Natural killer cell (primary cell): Measurements from ENCODE around the gene NFX1. TPM values are rescaled to one million over a fixed set of nuclear protein-coding genes. Genes with fewer than 3 reads are reported as not detected.

Experiments used
- ATAC-seq, 3 donors: fragments of 150-1000 bp in 2 of 3; fragments of 200-7000 bp in 1 of 3; cut with Tn5 transposase; 1 replicate in 1 of 3; 2 replicates in 2 of 3; pipeline ENCODE4 v1.10.0; 2021; ENCODE audit warnings: mild to moderate bottlenecking in 2 of 3, moderate library complexity in 2 of 3
- DNase-seq, 2 donors: peaks; one replicate each; pipeline versions ENCODE4 v3.0.0 to v3.0.0-alpha.2; 2013 to 2021; ENCODE audit warnings: mixed read lengths in 1 of 2
- H3K27ac ChIP-seq: one replicate; pipeline ENCODE4 v1.5.1; 2013; ENCODE audit warnings: mild to moderate bottlenecking, low read length
- H3K27me3 ChIP-seq: one replicate; pipeline ENCODE4 v1.6.1; 2013; ENCODE audit warnings: low read length; ENCODE audit not compliant: control insufficient read depth, insufficient read depth
- H3K36me3 ChIP-seq: one replicate; pipeline ENCODE4 v1.6.1; 2013; ENCODE audit warnings: low read length; ENCODE audit not compliant: control insufficient read depth, insufficient read depth
- H3K4me1 ChIP-seq: one replicate; pipeline ENCODE4 v1.6.1; 2013; ENCODE audit warnings: low read length; ENCODE audit not compliant: control insufficient read depth, insufficient read depth
- H3K4me3 ChIP-seq: one replicate; pipeline ENCODE4 v1.5.1; 2013; ENCODE audit warnings: low read length
- H3K9me3 ChIP-seq: one replicate; pipeline ENCODE4 v1.6.1; 2013; ENCODE audit warnings: low read length; ENCODE audit not compliant: control insufficient read depth, insufficient read depth
- H3K27ac Mint-ChIP-seq, 2 donors: one replicate each; pipeline ENCODE4 v1.8.0; 2022; ENCODE audit warnings: mild to moderate bottlenecking in 2 of 2, mixed read lengths in 2 of 2, moderate library complexity in 1 of 2
- H3K27me3 Mint-ChIP-seq, 2 donors: one replicate each; pipeline ENCODE4 v1.8.0; 2022; ENCODE audit warnings: low read depth in 2 of 2, mixed read lengths in 2 of 2
- H3K36me3 Mint-ChIP-seq: one replicate; pipeline ENCODE4 v1.8.0; 2022; ENCODE audit warnings: mixed read lengths
- H3K4me1 Mint-ChIP-seq, 2 donors: one replicate each; pipeline ENCODE4 v1.8.0; 2022; ENCODE audit warnings: mixed read lengths in 2 of 2
- H3K4me3 Mint-ChIP-seq: one replicate; pipeline ENCODE4 v1.8.0; 2022; ENCODE audit warnings: mild to moderate bottlenecking, moderate library complexity, mixed read lengths
- H3K9me3 Mint-ChIP-seq, 2 donors: one replicate each; pipeline ENCODE4 v1.8.0; 2022; ENCODE audit warnings: mixed read lengths in 2 of 2
- WGBS: methylation state at CpG from one replicate; pipeline ENCODE4 v1.1.7; 2013; ENCODE audit warnings: missing lambda C conversion rate; ENCODE audit not compliant: insufficient coverage; 5-methylcytosine and 5-hydroxymethylcytosine counted together
- intact Hi-C: fragments of 100-400 bp; cut with micrococcal nuclease; formaldehyde crosslinking; loops from one replicate; pipeline ENCODE4 v1.14.2; 2022
- total RNA-seq, 4 donors: library from RNA; stranded (reverse); fragments of 120-200 nt in 1 of 4; gene quantifications; one replicate each; pipeline versions ENCODE4 v1.2.3 to v1.2.4, GENCODE V29; 2013 to 2022
- TF ChIP-seq, protein P1 (sequence below): fragments of 200-600 bp; IDR thresholded peaks from one replicate; pipeline ENCODE4 v1.8.0; 2022; ENCODE audit warnings: antibody characterized with exemption

Gene NFX1
- total RNA-seq, 3 donors from 2014 or later (not counting 1 experiment from before 2014, with no cell fraction given) = 33.0 to 38.8 (median 38.5) TPM

DNA sequence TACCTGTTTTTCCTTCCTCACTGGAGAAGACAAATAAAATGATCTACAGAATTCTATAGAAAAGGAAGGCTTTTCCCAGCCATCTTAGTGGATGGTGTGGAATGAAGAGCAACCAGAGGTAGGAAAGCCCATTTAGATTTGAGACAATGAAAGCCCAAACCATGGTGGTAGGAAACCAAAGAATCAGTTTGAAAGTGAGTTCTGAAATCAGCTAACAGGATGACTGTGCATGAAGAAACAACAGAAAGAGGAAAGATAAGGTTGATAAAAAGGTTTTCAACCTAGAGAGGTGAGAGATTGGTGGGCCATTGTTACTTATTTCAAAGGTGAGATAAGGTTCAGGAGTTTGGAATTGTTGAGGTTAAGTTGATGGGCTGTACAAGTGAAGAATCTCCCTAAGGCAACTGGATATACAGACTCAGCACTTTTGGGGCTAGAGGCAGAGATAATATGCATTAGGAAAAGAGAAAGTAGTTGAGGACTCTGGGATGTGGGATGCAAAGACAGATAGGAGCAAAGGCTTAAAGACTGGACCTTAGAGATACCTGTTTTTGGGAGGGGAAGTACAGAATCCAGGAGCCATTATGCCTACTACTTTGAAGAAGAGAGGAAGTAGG is 23.1 kb upstream of the NFX1 start:
- H3K4me3 Mint-ChIP-seq = no peak overlapping the region
- H3K36me3 Mint-ChIP-seq = no peaks in the 10 kb centered on the region
- no peaks in the 10 kb centered on the region for H3K9me3 ChIP-seq
- H3K27me3 ChIP-seq = no peaks in the 10 kb centered on the region
- ATAC-seq (no peak), DNase-seq (no peak)
- intact Hi-C loops = loop anchor here (10.0 kb wide), 1 partner anchor 208 kb away; the partner anchor contains the start of gene NOL6
- peaks cover 22% of the 10 kb centered on the region for H3K4me1 ChIP-seq
- H3K4me1 Mint-ChIP-seq = peaks cover 40 to 41% of the 10 kb centered on the region in 2 donors
- no peaks in the 10 kb centered on the region for H3K27me3 Mint-ChIP-seq
- H3K27ac ChIP-seq = no peak overlapping the region
- TF ChIP-seq, protein P1, sequence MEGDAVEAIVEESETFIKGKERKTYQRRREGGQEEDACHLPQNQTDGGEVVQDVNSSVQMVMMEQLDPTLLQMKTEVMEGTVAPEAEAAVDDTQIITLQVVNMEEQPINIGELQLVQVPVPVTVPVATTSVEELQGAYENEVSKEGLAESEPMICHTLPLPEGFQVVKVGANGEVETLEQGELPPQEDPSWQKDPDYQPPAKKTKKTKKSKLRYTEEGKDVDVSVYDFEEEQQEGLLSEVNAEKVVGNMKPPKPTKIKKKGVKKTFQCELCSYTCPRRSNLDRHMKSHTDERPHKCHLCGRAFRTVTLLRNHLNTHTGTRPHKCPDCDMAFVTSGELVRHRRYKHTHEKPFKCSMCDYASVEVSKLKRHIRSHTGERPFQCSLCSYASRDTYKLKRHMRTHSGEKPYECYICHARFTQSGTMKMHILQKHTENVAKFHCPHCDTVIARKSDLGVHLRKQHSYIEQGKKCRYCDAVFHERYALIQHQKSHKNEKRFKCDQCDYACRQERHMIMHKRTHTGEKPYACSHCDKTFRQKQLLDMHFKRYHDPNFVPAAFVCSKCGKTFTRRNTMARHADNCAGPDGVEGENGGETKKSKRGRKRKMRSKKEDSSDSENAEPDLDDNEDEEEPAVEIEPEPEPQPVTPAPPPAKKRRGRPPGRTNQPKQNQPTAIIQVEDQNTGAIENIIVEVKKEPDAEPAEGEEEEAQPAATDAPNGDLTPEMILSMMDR = no peak
- peaks cover 21% of the 10 kb centered on the region for H3K36me3 ChIP-seq
- H3K4me3 ChIP-seq = no peak overlapping the region
- peak overlapping the region; percentile 41 to 93 for H3K27ac Mint-ChIP-seq
- no peaks in the 10 kb centered on the region for H3K9me3 Mint-ChIP-seq

DNA sequence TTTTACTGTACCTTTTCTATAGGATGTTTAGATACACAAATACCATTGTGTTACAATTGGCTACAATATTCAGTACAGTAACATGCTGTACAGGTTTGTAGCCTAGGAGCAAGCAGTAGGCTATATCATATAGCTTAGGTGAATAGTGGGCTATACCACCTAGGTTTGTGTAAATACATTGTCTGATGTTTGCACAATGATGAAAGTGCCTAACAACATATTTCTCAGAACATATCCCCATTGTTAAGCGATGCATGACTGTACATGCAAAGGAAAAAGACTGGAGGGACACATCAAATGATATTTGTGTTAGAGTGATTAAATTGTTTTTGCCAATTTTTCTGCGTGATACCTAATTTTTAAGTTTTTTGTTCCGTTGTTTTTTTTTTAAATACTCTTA is 20.2 kb upstream of the NFX1 start:
- Histone ChIP-seq H3K9me3 (no peaks in the 10 kb centered on the region), H3K4me1 (peaks cover 5% of the 10 kb centered on the region), H3K27ac (no peak overlapping the region), H3K27me3 (no peaks in the 10 kb centered on the region), H3K36me3 (peaks cover 36% of the 10 kb centered on the region), H3K4me3 (no peak overlapping the region)
- H3K9me3 Mint-ChIP-seq = no peaks in the 10 kb centered on the region
- no peak overlapping the region for H3K4me3 Mint-ChIP-seq
- peaks cover 22 to 24% of the 10 kb centered on the region in 2 donors for H3K4me1 Mint-ChIP-seq
- no peaks in the 10 kb centered on the region for H3K36me3 Mint-ChIP-seq
- H3K27me3 Mint-ChIP-seq = no peaks in the 10 kb centered on the region
- H3K27ac Mint-ChIP-seq = no peak overlapping the region
- intact Hi-C loops = no loop called here
- DNase-seq (no peak), ATAC-seq (no peak)
- TF ChIP-seq, protein P1 = no peak
- 100% methylated on average over 3 of the region's 3 CpGs for WGBS

DNA sequence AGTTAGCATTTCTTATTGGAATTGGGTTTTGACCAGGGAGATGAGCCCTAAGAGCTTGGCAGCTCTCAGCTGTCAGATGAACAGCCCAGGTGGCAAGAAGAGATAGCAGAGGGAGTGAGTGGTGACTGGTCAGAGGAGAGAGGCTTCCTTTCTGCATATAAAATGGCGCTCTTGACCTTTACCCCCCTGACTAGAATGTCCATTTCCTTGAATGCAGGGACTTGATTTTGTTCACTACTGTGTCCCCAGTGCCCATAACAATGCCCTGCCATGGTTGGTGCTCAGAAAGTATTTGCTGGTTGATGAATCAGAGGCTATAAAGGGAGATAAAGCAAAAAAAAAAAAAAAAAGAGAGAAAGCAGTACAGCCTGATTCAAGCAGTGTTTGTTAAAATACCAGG is 18.3 kb upstream of the NFX1 start:
- Mint-ChIP-seq H3K4me1 (peaks cover 5 to 7% of the 10 kb centered on the region in 2 donors), H3K27ac (no peak overlapping the region), H3K4me3 (no peak overlapping the region), H3K9me3 (no peaks in the 10 kb centered on the region), H3K27me3 (no peaks in the 10 kb centered on the region), H3K36me3 (peaks cover 9% of the 10 kb centered on the region)
- intact Hi-C loops = no loop called here
- H3K4me1 ChIP-seq = no peaks in the 10 kb centered on the region
- ATAC-seq (no peak), DNase-seq (no peak)
- H3K36me3 ChIP-seq = peaks cover 53% of the 10 kb centered on the region
- 100% methylated on average over 1 of the region's 1 CpG for WGBS
- no peak overlapping the region for H3K27ac ChIP-seq
- TF ChIP-seq, protein P1 = no peak
- no peak overlapping the region for H3K4me3 ChIP-seq
- H3K27me3 ChIP-seq = no peaks in the 10 kb centered on the region
- H3K9me3 ChIP-seq = no peaks in the 10 kb centered on the region
